ENCODE results near the gene VIL1.

VIL1 gene

GRCh38 chr2:218458598-218458997 lies 39.7 kb downstream of the VIL1 start:
- Mint-ChIP-seq H3K27ac (no peak overlapping the region), H3K4me1 (no peaks in the 10 kb centered on the region), H3K9me3 (no peaks in the 10 kb centered on the region), H3K36me3 (ENCODE audit: low read depth) (peaks cover 56% of the 10 kb centered on the region), H3K27me3 (ENCODE audit: low read depth) (no peaks in the 10 kb centered on the region), H3K4me3 (no peak overlapping the region)
- TF ChIP-seq CTCF (IDR thresholded peaks at IDR 0.05; ENCODE audit: unreplicated experiment in 3 of 3), result no peak

GRCh38 chr2:218465987-218466633 lies 47.2 kb downstream of the VIL1 start:
- TF ChIP-seq CTCF (IDR thresholded peaks at IDR 0.05; ENCODE audit: unreplicated experiment in 3 of 3), result peak; percentile 35 to 57 (median 41)
- Mint-ChIP-seq H3K27me3 (ENCODE audit: low read depth) (no peaks in the 10 kb centered on the region), H3K4me1 (no peaks in the 10 kb centered on the region), H3K4me3 (no peak overlapping the region), H3K27ac (peak overlapping the region in 2 of 3 experiments; percentile 22 to 23), H3K36me3 (ENCODE audit: low read depth) (peaks cover 55% of the 10 kb centered on the region), H3K9me3 (no peaks in the 10 kb centered on the region)

- peaks cover 47% of the 10 kb centered on the region for H3K36me3 Mint-ChIP-seq (ENCODE audit: low read depth)
- no peaks in the 10 kb centered on the region for H3K27me3 Mint-ChIP-seq (ENCODE audit: low read depth)
- TF ChIP-seq CTCF (IDR thresholded peaks at IDR 0.05; ENCODE audit: unreplicated experiment in 3 of 3), result no peak
- no peaks in the 10 kb centered on the region for H3K4me1 Mint-ChIP-seq
- H3K27ac Mint-ChIP-seq, result peak overlapping the region; percentile 28 to 59 (median 50)
- H3K9me3 Mint-ChIP-seq, result no peaks in the 10 kb centered on the region
- H3K4me3 Mint-ChIP-seq, result no peak overlapping the region
Measured at GRCh38 chr2:218470448-218470847, 51.5 kb downstream of the VIL1 start.

- no peaks in the 10 kb centered on the region for H3K4me1 Mint-ChIP-seq
- H3K27me3 Mint-ChIP-seq (ENCODE audit: low read depth), result no peaks in the 10 kb centered on the region
- no peak overlapping the region for H3K4me3 Mint-ChIP-seq
- no peaks in the 10 kb centered on the region for H3K9me3 Mint-ChIP-seq
- H3K27ac Mint-ChIP-seq, result peak overlapping the region in 1 of 3 experiments; percentile 59
- H3K36me3 Mint-ChIP-seq (ENCODE audit: low read depth), result peaks cover 42% of the 10 kb centered on the region
- no peak for TF ChIP-seq CTCF (IDR thresholded peaks at IDR 0.05; ENCODE audit: unreplicated experiment in 3 of 3)
Measured at GRCh38 chr2:218471036-218471435, 52.1 kb downstream of the VIL1 start.

- TF ChIP-seq CTCF (IDR thresholded peaks at IDR 0.05; ENCODE audit: unreplicated experiment in 3 of 3), result no peak
- Mint-ChIP-seq H3K27me3 (ENCODE audit: low read depth) (no peaks in the 10 kb centered on the region), H3K36me3 (ENCODE audit: low read depth) (peaks cover 43% of the 10 kb centered on the region), H3K27ac (peak overlapping the region in 2 of 3 experiments; percentile 61 to 75), H3K4me1 (no peaks in the 10 kb centered on the region), H3K4me3 (no peak overlapping the region), H3K9me3 (no peaks in the 10 kb centered on the region)
Measured at GRCh38 chr2:218471982-218472381, 53.1 kb downstream of the VIL1 start.

GRCh38 chr2:218472988-218473387 lies 54.1 kb downstream of the VIL1 start:
- H3K27ac Mint-ChIP-seq, result no peak overlapping the region
- no peak overlapping the region for H3K4me3 Mint-ChIP-seq

More at GRCh38 chr2:218472988-218473387, 54.1 kb downstream of the VIL1 start:
- Mint-ChIP-seq H3K9me3 (no peaks in the 10 kb centered on the region), H3K36me3 (ENCODE audit: low read depth) (peaks cover 43% of the 10 kb centered on the region), H3K27me3 (ENCODE audit: low read depth) (no peaks in the 10 kb centered on the region), H3K4me1 (peaks cover 4% of the 10 kb centered on the region)
- TF ChIP-seq CTCF (IDR thresholded peaks at IDR 0.05; ENCODE audit: unreplicated experiment in 3 of 3), result no peak
